ENCODE results near the gene MATN4.

GRCh38 chr20:45340951-45341350 lies 32.9 kb upstream of the MATN4 start:
- TF ChIP-seq CTCF (IDR thresholded peaks at IDR 0.05) (no peak), POLR2A (IDR thresholded peaks at IDR 0.05) (no peak)
